Raji (cell line): ENCODE measurements around the gene DSCAML1.

ENCODE experiments used
- POLR2A ChIP-seq: IDR thresholded peaks from 2 replicates; pipeline ENCODE4 v1.6.1; 2011; ENCODE audit warnings: low read depth, low read length, control low read depth; ENCODE audit not compliant: insufficient read depth

DSCAML1 gene

DNA sequence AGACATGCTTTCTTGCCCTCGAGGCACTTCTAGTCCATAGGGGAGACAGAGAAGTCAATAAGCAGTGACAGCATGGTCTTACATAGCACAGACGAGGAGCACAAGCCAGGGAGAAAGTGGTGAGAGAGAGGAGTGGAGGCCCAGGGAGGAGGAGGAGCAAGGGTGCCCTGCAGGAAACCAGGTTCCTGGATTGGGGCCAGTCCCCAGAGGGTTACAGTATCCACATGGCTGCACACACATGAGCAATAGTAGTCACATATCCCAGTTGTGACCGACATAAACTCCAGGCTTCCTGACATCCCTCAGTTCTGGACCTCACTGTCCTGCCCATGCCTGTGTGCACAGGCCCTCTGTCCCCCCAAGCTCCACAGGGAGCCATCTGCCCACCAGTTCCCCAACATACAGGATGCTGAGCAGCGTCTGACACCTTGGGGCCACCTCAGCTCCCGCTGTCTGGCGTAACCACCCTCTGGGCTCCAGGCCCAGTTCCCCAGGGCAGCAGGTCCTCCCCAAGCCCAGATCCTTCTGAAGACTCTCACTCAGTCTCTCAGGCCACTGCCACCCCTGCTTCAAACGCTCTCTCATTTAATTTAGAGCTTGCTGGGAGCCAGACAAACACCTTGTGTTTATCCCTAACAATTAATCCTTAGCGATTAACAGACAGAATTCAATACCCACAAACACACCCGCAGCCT, 53.7 kb downstream of the DSCAML1 start:
- TF ChIP-seq POLR2A: no peak

DNA sequence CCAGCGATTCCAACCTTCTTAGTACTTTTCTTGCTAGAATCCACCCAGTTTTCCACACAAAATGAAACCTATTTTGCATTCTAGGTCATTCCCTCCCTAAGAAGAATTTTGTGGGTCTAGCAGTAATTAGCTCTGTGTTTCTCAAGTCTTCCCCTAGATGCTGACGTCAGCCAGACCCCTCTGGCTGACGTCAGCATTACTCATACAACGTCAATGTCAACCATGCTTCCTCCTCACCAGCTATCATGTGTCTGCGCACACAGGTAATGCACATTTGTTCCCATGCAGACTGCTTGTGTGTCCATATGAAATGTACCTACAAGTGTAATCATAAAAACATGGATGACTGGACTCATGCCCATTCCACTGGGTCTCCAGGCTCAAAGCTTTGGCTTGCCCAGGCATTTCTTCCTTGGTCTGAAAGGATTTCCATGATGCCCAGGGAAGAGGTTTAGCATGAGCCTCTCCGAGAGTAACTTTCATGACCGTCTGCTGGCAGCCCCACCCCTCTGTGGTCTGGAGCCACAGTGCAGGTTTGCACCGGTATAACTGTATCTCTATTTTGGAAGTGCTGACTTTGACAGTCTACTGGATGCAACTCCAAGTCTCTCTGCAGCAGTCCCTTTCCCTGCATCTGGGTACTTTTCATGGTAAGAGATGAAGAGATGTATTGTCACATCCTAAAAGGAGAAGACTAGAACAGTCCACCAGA, 58.6 kb downstream of the DSCAML1 start:
- TF ChIP-seq POLR2A: no peak

DNA sequence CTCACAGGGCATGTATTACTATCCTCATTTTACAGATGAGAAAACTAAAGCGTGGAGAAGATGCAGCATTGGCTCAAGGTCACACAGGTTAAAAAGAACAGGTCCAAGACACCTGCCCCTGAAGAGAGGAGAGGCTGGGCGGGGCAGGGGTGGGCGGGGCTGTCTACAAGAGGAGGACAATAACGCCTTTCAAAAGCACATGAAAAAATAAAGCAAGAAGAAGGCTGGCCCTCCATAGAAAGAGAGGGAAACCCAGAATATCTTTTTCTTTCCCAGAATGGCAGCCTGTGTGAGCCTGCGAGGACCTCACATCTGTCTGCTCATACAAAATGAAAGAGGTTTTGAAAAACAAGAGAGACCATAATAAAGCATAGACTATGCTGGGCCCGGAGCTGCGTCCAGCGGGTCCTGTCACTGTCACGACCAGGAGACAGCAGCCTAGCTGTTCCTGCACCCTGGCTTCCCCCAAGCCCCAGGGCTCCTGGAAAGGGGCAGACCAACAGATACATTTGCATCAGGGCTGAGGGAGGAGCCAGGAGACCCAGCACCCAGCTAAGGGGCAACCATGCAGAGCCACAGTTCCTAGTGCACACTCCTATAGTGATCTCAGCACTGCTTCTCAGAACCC, 61.6 kb downstream of the DSCAML1 start:
- TF ChIP-seq POLR2A: no peak

DNA sequence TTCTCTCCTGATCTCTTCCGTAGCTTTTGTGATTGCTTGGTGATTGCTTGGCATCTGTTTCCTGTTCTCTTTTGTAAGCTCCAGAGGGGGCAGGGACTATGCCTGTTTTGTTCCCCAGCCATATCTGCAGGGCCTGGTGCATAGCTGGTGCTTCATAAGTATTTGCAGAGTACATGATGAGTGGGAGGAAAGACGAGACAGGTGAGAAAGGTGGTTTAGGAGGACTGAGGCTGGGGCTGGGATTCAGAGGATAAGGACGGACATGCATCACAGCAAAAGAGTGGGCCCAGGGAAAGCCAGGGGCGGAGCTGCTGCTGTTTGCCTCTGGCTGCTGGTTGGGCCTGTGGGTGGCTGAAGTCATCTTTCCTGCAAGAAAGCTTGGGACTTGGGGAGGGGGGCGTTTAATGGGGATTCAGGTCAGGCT, 62.4 kb downstream of the DSCAML1 start:
- no peak for TF ChIP-seq POLR2A

DNA sequence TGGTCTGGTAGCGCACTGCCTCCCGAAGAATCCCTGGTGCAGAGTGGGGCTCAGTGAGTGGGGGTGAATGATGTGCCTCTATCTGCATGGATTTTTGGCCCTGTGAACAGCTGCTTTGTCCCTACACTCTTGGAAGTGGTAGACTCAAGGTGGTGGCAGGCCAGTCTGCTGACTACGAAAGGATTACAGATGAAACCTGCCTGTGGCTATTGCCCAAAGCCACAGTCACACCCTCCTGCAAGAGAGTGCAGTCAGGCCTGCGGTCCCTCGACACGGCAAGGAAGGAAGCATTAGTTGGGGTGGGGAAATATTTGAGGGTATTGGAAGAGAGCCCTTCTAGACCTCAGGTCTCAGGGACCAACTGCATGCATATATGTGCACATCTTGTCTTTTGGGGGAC, 63.7 kb downstream of the DSCAML1 start:
- TF ChIP-seq POLR2A: no peak

DNA sequence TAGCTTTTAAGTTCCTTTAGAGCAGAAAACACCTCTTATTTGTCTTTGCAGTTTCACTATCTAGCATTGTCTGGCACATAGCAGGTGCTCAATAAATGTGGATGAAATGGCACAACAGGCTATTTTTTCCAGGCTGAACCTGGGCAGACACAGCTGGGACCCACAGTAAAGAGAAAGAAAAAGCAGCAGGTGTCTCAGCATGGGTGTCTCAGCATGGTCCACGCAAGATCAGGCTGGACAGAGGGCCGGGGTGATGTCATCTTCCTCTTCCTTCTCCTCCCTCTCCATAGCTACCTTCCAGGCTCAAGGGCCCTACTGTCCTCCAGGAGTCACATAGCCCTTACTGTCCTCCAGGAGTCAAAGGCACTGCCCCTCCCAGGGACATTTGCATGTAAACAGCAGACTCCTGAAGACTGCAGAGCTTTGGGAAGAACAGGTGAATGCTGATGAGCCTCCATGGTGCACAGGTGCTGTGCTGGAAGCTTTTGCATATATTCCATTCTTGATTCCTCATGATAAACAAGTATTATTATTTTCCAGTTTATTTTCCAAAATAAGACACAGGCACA, 65.2 kb downstream of the DSCAML1 start:
- no peak for TF ChIP-seq POLR2A

DNA sequence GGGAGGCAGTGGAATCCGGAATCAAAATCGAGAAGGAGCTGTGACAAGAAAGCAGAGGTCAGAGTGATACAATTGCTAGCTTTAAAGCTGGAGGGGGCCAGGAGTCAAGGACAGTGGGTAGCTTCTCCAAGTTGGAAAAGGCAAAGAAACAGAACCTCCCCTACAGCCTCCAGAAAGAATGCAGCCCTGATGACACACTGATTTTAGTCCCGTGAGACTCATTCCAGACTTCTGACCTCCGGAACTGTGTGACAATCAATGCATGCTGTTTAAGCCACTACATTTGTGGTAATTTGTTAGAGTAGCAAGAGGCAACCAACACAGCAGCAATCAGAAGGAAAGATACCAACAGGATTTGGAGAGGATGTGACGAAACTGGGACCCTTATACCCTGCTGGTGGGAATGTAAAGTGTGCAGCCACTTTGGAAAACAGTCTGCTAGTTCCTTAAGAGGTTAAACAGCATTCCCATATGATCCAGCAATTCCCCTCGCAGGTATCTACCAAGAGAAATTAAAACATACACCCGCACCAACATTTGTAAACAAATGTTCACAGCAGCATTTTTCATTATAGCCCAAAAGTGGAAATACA, 66.7 kb downstream of the DSCAML1 start:
- no peak for TF ChIP-seq POLR2A

DNA sequence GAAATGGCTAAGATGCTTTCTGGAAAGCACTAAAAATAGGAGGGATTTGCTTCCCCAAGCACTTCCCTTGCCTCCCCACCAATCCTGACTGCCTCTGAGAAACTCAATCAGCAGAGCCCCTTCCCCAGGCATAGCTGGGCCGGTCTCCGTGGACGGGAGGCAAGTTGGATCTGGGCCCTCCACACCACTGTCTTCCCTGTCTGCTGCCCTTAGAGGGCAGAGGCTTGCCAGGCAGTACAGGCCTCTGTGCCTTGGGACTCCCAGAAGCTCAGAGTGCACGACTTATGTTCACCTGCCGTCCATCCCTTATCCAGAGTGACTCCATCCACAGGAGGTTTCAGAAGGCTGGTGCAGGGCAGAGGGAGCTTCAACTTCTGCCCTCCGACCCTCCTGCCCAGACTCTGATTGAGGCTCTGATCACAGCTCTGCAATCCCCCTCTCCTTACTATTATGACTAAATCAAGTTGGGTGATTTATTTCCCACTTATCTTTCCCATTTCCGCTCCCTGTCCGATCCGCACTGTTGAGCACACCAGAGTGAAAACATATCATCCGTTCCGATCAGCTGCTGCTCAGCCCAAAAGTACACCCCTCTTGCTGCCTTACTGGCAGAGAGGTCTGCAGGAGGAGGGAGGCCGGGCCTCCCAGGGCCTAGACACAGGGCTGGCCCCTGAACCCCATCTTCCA, 71.8 kb downstream of the DSCAML1 start:
- TF ChIP-seq POLR2A: no peak

DNA sequence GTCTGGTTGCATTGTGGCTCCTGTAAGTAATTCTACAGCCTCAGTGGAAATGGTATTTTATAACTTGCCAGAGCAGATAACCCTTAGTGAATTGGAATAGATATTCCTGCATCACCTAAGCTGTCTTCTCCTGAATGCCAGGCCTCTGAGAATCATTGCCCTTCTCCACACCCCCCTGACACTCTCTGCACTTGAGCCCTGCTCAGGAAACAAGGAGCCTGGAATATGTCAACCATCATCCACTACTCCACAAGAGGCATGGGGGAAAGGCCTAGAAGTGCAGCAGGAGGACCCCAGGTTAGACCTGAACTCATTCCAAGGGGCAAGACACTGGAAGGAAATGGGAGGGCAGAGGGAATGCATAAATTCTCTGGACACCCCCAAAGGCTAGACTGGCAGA, 72.4 kb downstream of the DSCAML1 start:
- no peak for TF ChIP-seq POLR2A

DNA sequence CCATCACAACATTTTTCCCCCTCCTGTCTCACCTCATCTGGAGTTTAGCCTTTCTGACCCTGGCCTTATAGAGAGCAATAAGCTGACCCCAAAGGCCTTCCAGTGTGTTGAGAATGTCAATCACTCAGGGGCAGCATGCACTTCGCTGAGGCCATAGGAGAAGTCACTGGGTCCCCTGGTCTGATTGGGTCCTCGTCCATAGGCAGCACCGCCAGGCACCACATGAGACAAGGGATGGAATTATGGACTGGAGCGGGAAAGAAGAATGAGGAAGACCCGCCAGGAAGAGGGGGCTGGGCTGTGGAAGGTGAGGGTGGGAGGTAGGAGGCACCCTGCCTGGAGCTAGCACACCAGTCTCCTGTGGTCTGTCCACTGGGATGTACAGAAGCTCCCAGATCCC, 72.9 kb downstream of the DSCAML1 start:
- TF ChIP-seq POLR2A: no peak

DNA sequence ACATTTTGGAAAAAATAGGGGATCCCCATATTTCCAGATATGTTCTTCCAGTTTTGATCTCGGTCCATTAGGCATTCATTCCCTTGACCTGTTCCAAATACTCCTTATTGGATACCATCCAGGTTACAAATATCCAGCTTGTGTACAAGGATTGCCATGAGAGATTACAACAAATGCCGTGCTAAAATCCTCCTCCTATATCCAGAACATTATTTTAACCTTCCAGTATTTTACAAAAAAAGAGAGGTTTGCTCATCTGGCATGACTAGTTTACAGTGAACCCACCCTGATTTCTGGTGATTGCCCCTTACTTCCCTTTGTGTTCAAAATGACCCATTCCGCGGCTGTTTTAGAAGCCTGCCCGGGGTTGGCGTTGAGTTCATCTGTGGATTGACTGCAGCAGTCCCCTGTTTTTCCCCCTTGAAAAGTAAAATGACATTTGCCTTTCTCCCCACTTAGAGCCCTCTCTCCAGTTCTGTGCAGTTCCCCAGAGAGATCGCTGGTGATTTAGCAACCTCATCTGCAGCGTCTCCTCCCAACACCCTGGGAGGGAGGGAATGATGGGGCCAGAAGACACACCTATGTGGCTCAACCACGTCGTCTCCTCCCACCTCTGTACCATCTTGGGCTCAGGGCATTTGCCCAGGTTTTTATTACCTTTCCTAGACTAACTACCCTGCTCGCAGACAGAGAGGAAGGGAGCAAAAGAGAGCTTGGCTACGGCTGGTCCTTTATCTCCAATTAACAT, 73.6 kb downstream of the DSCAML1 start:
- no peak for TF ChIP-seq POLR2A

DNA sequence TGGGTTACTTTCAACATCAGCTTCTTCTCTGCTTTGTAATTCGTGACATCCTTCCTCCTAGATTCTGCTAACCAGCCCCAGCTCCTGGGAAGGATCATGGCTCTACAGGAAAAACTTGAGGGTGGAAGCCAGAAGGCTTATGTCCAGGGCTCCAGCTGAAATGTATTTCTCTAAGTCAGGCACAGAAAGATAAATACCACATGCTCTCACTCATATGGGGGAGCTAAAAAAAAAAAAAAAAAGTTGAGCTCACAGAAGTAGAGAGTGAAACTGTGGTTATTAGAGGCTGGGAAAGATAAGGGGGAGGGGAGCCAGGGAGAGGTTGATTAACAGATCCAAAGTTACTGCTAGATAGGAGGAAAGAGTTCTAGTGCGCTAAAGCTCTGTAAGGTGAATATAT, 74.9 kb downstream of the DSCAML1 start:
- TF ChIP-seq POLR2A: no peak

DNA sequence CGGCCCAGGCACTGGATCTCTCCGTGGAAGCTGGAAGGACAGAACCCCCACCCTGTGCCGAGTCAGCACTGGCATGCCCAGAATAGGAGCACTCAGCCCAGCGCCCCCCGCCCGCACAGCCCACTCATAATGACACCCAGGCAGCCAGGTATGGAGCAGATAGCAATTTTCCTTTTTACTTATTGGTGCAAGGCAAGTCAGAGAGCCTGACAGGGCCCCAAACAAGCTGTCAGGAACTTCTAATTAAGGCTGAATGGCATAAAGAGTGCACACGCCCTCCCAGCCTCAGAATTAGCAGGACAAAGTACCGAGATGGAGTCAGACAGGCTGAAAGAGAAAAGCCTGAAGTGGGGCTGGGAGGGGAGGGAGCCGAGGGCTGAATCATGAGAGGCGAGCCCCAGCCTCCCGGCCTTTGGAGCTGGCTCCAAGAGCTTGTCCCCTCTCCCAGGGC, 76.9 kb downstream of the DSCAML1 start:
- TF ChIP-seq POLR2A: no peak

DNA sequence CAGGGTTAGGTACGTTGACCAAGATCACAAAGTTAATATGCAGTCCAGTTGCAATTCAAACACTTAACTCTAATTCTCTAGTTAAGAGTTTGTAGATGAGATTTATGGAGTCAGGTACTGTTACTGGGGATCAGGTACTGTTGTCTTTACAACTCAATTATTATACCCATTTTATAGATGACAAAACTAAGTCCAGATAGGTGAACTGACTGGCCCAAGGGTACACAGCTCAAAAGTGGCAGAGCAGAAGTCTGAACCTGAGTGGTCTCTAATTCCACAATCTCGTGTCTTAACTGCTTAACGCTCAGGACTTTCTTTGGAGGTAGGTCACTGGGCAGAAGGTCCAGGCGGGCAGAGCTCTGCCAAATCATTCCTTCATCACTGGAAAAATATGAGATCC, 77.5 kb downstream of the DSCAML1 start:
- no peak for TF ChIP-seq POLR2A

DNA sequence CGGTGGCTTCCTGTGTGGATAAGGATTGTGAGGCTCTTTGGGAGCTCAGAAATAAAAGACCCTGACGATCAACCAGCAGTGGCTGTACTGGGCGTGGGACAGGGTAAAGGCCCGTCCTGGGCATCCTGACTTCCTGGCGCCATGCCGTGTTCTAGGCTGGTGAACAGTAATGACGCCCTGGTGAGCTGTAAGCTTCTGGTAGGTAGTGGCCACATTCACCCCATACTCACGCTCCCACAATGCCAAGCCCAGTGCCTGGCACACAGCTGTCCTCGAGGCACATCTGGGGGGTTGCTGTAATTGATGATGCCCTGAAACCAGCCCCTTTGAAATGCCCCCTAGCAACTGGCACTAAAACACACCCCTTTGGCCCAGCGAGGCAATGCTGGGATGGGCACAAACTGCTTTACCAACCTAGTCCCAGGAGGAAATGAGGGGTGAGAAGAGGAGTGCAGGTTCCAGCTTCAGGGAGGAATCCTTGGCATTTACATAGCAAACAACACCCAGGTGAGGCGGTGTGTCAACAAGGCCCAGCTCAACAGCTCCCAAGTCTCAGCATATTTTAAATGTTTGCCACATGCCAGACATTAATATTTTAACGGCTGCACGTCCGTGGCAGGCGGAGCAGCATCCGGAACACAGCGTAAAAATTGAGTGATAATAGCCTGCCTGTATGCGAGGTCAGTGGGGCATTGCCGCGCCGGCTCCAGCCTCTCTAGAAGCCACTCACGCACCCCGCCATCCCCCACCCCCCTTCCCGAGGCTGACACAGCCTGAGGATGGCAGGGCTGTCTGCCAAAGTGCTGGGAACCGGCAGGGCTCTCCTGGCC, 79.3 kb downstream of the DSCAML1 start:
- no peak for TF ChIP-seq POLR2A
